GM21381 (cell line): ENCODE results near the gene EIF2S3.
"Not testable (repeated sequence)": the region's sequence is repeated elsewhere in the genome, so short reads cannot be mapped to it uniquely, and the experiment has no call there.

ENCODE experiments used
- ATAC-seq: cut with Tn5 transposase; IDR thresholded peaks from one replicate; pipeline ENCODE4 v1.9.1; 2021; ENCODE audit warnings: mild to moderate bottlenecking, moderate library complexity; ENCODE audit not compliant: unreplicated experiment

The EIF2S3 gene

GRCh38 chrX:24054182-24055042, at the start of gene EIF2S3:
Gene EIF2S3 (plus strand): TSS chrX:24054956. CDS start chrX:24054969, 13 bp downstream.
- peak; percentile 86 for ATAC-seq

DNA sequence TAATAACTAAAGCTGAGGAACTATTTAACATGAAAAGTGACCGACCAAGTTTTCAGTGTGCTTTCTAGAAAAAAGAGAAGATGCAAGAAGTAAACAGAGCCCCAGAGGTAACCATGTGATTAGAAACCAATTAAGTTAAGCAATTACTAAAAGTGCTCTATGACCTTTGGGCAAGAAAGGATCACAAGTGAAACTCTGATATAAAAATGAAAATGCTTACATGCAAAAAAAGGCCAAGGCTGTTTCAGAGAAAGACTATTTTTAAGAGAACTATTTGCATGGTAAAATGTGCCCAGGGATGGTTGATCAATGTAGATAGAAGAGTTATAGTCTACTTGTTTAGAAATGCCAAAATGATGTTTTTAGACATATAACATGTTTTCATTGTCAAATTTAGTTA, 49.7 kb upstream of the EIF2S3 start:
- no peak for ATAC-seq

DNA sequence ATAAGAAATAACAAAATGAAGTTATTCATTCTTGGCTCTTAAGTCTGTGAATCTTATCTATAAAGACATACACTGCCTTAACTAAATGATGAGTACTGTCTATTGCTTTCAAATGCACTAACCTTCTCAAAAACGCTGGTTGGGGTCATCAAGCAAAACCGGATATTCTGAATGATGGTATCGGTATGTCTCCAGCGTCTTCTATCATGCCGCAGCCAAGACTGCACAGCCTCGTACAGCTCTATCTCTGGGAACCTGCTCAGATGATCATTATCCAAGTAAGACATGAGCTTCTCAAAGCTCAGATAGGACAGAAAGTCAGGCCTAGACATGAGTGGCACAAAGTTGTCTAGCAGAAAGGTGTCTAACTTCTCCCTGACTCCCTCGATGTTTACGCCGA, 48.9 kb upstream of the EIF2S3 start:
- no peak for ATAC-seq

DNA sequence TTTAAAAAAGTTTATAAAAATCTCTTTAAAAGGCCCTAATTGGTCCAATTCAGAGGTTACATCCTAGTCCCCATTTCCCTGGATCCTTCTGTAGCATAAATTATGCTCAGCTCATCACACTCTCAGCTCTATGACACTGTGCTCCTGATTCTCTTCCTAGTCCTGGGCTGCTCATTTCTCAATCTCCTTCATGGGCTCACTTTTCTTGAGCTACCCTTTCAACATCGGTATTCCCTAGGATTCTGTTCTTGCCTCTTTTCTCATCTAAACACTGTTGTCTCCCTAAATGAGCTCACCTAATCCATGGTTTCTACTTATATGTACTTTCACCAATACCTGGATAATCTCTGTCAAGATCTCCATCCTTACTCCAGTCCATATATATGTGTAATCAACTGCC, 42.5 kb upstream of the EIF2S3 start:
- no peak for ATAC-seq

GRCh38 chrX:24014388-24015018, 40.3 kb upstream of the EIF2S3 start:
- ATAC-seq, result peak; percentile 71

DNA sequence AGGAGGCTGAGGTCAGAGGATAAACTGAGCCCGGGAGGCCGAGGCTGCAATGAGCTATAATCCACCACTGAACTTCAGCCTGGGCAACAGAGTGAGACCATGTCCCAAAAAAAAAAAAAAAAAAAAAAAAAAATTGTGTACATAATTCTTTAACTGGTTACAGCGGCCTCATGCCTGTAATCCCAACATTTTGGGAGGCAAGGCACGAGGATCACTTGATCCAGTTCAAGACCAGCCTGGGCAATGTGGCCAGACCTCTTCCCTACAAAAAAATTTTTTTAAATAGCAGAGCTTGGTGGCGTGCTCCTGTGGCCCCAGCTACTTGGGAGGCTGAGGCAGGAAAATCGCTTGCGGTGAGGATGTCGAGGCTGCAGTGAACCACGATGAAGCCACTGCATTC, 37.1 kb upstream of the EIF2S3 start:
- no peak for ATAC-seq

DNA sequence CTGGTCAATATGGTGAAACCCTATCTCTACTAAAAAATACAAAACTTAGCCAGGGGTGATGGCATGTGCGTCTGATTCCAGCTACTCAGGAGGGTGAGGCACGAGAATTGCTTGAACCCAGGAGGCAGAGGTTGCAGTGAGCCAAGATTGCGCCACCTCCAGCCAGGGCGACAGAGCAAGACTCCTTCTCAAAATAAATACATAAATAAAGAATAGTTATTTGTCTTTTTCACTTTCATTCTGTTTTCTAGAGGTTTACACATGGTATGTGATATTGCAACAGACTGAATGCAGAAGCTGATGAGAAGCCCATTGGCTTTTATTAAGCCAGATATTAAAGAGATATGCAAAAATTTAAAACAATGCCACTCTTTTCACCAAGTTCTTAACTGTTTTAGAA, 35.9 kb upstream of the EIF2S3 start:
- ATAC-seq, result no peak

GRCh38 chrX:24019448-24019847, 35.3 kb upstream of the EIF2S3 start:
- no peak for ATAC-seq

GRCh38 chrX:24020306-24020876, 34.4 kb upstream of the EIF2S3 start:
- no peak for ATAC-seq

DNA sequence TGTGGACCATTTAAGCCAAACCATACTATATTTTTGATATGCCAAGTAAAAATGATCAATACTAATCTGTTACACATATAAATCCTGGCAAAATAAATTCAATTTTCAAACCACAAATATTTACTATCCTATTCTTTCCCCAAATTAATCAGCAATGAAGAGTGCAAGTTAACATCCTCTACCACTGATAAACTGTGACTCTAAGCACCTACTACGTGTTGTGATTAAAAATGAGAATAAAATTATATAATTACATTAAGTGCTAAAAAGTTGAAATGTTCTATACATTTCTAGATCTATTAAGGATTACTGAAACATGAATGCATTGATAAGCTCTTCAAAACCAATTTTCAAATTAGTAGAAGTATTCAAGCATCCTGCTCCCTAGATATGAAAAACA, 31.2 kb upstream of the EIF2S3 start:
- no peak for ATAC-seq

DNA sequence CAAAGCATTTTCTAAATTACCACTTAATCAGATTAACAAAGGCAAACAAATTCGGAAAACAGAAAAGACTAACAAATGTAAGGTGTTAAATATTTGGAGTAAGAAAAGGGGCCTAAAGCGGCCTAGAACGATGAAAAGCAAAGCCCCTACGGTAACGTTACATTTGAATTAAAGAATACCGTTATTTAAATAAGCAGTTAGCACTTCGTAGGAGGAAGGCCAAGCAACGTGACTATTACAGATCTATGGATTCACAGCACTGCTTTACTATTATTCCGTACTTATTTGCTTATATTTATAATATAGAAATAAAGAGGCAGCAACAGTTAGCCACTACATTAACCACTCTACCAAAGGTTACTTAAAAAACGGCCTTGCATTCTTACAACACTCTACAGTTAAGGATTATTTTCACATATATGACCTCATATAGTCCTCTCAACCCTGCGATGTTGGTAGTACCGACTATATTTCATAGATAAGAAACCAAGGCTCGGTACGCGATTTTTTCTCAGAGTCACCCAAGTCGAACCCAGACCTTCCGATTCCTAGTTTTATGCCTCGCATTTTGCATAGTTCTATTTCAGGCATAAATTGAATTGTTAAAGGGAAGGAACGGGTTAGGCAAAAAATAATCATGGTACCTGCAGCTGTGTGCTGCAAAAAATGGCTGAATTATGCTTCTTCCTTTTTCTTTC, 30.6 kb upstream of the EIF2S3 start:
- no peak for ATAC-seq

- peak; percentile 83 for ATAC-seq
These were observed 29.7 kb upstream of the EIF2S3 start for GRCh38 chrX:24024819-24025740.

GRCh38 chrX:24025741-24026403, 28.9 kb upstream of the EIF2S3 start:
- peak; percentile 24 for ATAC-seq

DNA sequence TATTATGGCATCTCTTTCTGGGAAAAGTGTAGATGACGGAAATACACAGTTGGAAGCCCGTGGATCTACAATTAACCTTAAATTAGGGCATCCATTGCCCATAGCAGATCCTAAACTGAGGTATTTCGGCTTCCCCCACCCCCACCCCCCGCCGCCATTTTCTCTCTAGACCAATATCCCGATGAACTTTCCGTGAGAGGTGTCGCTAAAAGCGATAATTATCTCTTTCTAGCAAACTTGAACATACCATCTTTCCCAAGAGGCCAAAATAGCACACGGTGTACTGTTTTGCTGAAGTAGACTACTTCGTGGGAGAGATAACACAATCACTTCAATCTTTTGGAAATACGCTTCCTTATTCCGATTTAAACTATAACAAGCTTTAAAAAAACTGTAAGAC, 28.3 kb upstream of the EIF2S3 start:
- ATAC-seq, result no peak

DNA sequence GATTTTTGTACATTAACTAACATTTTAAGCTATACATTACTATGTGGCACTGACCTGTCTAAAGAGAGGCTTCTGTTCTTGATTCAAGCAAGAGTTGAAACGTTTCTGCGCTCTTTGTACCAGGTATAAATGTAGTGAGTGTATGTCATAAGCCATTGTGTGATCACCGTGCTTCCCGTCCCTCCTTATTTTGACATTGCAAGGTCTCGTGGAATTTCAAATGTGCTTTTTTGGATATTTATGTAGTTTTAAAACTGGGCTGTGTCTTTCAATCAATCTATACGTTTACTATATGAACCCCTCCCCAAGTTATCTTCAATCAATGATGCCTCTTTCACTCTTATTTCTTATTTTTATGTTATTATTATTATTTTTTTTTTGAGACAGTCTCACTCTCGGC, 27.7 kb upstream of the EIF2S3 start, which contains the start of gene KLHL15:
TSS of gene KLHL15 (minus strand) at position 101 of the 400 bp plus-strand sequence. CDS start 20,493 bp downstream, outside the sequence.
- no peak for ATAC-seq

DNA sequence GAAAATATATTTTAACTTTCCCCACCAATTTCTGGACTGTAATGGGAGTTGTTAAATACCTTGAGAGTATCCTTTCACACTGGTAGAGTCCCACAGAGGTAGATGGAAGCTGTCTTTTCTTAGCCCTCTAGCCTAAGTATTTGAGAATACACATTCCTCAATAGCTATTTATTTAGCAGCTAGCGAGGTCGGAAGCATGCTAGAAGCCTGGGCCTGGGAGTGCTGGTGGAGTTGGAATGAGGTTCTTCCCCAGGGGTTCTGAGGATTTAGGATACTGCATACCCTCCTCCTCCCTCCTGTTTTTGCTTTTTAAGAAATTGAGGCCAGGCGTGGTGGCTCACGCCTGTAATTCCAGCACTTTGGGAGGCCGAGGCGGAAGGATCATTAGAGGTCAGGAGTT, 26.8 kb upstream of the EIF2S3 start:
- no peak for ATAC-seq

DNA sequence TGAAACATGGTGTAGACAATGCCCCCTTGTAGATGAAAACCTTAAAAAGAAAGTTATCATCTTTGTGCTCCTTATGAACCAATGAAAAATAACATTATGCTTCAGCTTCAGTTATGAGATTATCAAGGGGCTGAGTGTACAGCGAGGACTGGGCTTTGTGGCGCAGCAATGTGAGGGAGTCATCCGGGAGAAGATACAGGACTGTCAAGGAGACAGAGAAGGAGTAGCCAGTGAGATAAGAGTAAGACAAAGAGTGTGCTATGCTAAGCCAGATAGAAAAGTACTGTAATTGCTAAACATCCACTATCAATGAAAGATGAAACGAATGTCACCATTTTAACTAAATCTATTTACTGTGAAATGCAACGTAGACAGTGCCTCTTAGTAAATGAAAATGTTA, 24.2 kb upstream of the EIF2S3 start:
- ATAC-seq, result no peak

- ATAC-seq, result no peak
These were observed 20.3 kb upstream of the EIF2S3 start for GRCh38 chrX:24034485-24034884.

DNA sequence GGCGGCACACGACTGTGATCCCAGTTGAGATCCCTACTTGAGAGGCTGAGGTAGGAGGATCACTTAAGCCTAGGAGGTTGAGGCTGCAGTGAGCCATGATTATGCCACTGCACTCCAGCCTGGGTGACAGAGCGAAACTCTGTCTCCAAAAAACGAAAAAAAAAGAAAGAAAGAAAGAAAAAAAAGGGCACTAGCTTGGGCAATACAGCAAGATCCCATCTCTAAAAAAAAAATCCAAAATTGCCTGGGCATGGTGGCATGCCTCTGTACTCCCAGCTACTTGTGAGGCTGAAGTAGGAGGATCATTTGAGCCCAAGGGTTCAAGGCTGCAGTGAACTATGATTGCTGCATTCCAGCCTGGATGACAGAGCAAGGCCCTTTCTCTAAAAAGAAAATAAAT, 17.0 kb upstream of the EIF2S3 start:
- no peak for ATAC-seq

- not testable (repeated sequence) for ATAC-seq
These were observed 8.7 kb upstream of the EIF2S3 start for GRCh38 chrX:24046060-24046459.
